Measurements from ENCODE around the gene SGMS1.

- TF ChIP-seq POLR2A (IDR thresholded peaks at IDR 0.05) (no peak), CTCF (IDR thresholded peaks at IDR 0.05) (no peak)
These were observed 83.5 kb downstream of the SGMS1 start for GRCh38 chr10:50540069-50540825.
